Pons (tissue), 1 donor: Measurements from ENCODE around the gene CGNL1.

Source experiments
- DNase-seq: peaks from one replicate; pipeline ENCODE4 v3.0.0-alpha.2; 2016; ENCODE audit warnings: low spot score

Gene CGNL1, protein sequence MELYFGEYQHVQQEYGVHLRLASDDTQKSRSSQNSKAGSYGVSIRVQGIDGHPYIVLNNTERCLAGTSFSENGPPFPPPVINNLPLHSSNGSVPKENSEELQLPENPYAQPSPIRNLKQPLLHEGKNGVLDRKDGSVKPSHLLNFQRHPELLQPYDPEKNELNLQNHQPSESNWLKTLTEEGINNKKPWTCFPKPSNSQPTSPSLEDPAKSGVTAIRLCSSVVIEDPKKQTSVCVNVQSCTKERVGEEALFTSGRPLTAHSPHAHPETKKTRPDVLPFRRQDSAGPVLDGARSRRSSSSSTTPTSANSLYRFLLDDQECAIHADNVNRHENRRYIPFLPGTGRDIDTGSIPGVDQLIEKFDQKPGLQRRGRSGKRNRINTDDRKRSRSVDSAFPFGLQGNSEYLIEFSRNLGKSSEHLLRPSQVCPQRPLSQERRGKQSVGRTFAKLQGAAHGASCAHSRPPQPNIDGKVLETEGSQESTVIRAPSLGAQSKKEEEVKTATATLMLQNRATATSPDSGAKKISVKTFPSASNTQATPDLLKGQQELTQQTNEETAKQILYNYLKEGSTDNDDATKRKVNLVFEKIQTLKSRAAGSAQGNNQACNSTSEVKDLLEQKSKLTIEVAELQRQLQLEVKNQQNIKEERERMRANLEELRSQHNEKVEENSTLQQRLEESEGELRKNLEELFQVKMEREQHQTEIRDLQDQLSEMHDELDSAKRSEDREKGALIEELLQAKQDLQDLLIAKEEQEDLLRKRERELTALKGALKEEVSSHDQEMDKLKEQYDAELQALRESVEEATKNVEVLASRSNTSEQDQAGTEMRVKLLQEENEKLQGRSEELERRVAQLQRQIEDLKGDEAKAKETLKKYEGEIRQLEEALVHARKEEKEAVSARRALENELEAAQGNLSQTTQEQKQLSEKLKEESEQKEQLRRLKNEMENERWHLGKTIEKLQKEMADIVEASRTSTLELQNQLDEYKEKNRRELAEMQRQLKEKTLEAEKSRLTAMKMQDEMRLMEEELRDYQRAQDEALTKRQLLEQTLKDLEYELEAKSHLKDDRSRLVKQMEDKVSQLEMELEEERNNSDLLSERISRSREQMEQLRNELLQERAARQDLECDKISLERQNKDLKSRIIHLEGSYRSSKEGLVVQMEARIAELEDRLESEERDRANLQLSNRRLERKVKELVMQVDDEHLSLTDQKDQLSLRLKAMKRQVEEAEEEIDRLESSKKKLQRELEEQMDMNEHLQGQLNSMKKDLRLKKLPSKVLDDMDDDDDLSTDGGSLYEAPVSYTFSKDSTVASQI

GRCh38 chr15:57375827-57376695 is at the start of gene CGNL1:
CGNL1 (plus strand) TSS chr15:57376505; CDS start chr15:57438000, 61,495 bp downstream.
- no peak for DNase-seq

DNA sequence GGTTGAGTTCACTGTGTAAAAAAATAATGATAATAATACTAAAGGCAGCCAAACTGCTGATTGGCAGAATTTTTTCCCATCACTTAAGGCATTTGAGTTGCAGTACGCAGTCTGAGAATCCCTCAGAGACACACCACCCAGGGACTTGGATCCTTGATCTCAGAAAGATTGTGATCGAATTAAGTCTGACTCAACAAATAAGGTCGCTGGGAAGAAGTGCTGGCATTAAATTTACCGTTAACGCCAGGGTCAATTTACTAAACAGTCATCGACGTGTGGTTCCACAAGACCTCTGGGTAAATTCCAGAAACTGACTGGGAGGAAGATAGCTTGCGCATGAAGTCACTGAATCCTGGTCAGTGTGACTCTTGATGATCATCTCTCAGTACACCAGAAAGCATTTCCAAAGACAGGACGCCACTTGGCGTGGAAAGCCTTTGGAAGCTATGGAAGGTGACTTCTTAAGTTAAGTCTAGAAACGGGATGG is 48.3 kb upstream of the CGNL1 start:
- DNase-seq, result no peak

DNA sequence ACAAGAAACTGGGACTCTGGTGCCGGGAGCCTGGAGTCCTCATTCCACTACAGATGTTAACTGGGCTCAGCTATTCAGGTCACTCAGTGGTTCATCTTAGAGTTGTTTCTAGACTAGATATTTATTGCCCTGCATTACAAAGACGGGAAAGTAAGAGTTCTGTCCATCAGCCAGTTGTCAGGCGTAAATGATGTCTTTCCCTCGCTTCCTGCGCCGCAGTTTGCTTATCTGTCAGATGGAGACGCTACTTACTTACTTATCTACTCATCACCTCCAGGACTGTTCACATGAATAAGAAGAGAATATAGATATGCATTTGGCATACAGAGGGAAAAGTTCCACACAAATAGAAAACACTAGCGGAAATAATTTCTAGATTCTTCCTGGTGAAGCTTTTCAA is 47.8 kb upstream of the CGNL1 start:
- no peak for DNase-seq

GRCh38 chr15:57328897-57329296 is 47.4 kb upstream of the CGNL1 start:
- no peak for DNase-seq

GRCh38 chr15:57329582-57330367 is 46.5 kb upstream of the CGNL1 start:
- no peak for DNase-seq

GRCh38 chr15:57330619-57331340 is 45.5 kb upstream of the CGNL1 start:
- no peak for DNase-seq

DNA sequence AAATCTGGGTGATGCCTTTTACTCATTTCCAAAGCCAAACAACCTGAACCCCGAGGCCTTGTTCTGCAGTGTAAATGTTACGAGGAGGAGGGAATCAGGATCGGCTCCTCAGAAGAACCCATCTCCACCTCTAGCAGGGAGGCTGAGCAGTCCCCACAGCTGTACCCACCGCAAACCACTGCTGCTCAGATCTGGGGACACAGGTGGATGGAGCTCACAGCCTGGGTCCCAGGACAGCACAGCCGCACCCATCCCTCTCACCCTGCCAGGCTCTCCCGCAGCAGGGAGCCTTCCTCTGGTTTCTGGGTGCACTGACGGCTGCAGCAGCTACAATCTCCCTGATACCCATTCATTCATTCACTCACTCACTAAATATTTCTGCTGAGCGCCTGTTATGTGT is 44.0 kb upstream of the CGNL1 start:
- DNase-seq, result no peak

GRCh38 chr15:57333487-57333886 is 42.8 kb upstream of the CGNL1 start:
- no peak for DNase-seq

GRCh38 chr15:57334257-57334656 is 42.0 kb upstream of the CGNL1 start:
- no peak for DNase-seq

- DNase-seq, result no peak
Observed at GRCh38 chr15:57335293-57335715, 41.0 kb upstream of the CGNL1 start.

- no peak for DNase-seq
Observed at GRCh38 chr15:57335719-57336118, 40.6 kb upstream of the CGNL1 start.

DNA sequence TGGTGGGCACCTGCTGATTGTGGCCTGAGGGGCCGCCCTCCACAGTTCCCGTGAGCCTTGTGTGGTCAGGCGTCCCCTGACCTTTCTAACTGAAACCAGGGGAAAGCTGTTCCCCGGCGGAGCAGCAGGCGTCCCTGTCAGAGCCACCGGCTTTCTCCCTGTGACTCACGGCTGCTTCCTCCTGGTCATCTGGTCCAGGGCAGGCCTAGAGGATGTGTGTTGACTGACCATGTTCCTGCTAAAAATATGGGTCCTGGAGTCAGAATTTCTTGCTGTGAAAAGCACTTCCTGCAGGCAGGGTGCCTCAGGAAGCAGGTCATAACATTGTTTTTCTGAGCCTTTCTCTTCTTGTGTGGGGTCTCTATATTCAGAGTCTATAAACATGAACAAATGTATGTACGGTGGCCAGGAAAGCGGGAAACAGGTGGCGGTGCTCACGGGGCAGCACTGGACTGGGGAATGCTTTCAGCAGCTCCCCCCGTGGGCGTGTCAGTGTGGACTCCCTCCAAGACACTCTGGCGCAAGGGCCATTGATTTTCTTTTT is 38.4 kb upstream of the CGNL1 start:
- DNase-seq, result peak; percentile 5

DNA sequence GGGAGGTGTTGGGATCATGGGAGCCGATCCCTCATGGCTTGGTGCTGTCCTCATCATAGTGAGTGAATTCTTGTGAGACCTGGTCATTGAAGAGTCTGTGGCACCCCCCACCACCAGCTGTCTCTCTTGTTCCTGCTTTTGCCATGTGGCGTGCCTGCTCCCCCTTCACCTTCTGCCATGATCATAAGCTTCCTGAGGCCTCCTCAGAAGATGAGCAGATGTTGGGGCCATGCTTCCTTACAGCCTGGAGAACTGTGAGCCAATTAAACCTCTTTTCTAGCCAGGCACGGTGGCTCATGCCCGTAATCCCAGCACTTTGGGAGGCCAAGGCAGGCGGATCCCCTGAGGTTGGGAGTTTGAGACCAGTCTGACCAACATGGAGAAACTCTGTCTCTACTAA is 37.0 kb upstream of the CGNL1 start:
- DNase-seq, result no peak

GRCh38 chr15:57340682-57341259 is 35.5 kb upstream of the CGNL1 start:
- peak; percentile 63 for DNase-seq

DNA sequence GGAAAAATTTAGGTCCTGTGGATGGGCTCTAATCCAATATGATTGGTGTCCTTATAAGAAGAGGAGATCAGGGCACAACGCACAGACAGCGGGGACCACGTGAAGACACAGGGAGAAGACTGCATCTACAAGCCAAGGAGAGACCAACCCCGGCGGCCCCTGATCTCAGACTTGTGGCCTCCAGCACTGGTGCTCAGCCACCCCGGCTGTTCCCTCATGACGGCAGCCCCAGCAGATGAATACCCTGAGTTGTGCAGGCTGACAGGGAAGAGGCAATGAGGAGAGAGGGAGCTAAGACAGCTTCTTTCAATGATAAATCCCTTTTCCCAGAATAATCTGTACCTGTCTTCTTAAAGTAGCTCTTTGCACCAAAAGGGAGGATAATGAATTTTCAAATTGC is 33.3 kb upstream of the CGNL1 start:
- DNase-seq, result no peak

DNA sequence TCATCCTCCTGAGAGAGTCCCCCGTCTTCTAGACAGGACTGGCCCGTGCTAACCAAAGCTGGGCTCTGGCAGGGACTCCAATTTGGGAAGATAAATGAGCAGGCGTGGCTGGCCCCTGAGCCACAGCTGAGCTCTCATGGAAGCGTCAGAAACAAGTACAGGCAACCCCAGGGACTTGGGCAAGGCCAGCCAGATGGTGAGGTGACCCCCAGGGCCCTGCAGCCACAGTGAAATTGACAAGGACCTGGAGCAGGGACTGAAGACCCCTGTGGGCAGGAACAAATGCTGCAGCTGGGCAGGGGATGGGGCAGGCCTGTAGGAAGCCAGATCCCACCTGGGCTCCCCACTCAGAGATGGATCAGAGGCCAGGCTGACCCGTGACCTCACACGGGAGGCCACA is 32.8 kb upstream of the CGNL1 start:
- no peak for DNase-seq

DNA sequence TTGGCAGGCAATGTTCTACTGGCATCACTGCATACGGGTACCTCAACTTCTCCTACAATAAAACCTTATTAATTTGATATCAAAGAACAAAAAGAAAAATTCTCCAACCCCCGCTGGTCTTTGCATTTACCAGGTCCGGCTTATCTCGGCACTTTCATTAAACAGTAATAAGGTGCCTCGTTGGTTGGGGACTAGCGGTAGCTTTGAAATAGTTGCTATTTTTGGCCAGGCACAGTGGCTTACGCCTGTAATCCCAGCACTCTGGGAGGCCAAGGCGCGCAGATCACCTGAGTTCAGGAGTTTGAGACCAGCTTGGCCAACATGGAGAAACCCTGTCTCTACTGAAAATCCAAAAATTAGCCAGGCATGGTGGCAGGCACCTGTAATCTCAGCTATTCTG is 32.0 kb upstream of the CGNL1 start:
- no peak for DNase-seq

DNA sequence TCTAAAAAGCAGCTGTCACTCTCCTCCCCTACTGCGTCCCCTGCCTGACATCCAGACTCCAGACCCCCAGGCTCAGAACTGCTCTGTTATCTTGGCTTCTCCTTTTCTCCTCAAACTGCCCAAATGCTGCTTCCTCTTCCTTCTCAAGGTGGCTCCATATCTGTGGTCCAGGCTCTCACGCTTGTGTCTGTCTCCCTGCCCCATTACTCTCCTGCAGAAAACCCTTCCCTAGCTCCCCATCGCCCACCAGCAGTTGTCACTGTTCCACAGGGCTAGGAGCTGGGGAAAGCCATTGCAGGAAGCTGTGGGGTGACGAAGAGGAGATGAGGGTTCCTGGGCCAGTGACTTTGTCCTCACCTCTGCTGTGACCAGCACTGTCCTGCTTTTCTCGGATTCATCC is 30.7 kb upstream of the CGNL1 start:
- DNase-seq, result no peak

GRCh38 chr15:57348081-57348480 is 28.2 kb upstream of the CGNL1 start:
- no peak for DNase-seq
